Fibroblast of lung (primary cell): ENCODE data around the gene GOLGA1.

Source experiments
- EZH2 ChIP-seq: IDR thresholded peaks from 2 replicates; pipeline ENCODE4 v1.5.1; 2012; ENCODE audit warnings: low read length, control low read depth, mild to moderate bottlenecking; ENCODE audit errors: missing control alignments
- TF ChIP-seq, protein P1 (sequence below), 2 donors: IDR thresholded peaks in 1 of 2; conservative IDR thresholded peaks in 1 of 2; 1 replicate in 1 of 2; 2 replicates in 1 of 2; pipeline ENCODE4 v1.5.1; 2011 to 2012; ENCODE audit warnings: low read length in 2 of 2, control low read depth in 1 of 2, inconsistent platforms in 1 of 2, low read depth in 1 of 2, mild to moderate bottlenecking in 1 of 2

DNA sequence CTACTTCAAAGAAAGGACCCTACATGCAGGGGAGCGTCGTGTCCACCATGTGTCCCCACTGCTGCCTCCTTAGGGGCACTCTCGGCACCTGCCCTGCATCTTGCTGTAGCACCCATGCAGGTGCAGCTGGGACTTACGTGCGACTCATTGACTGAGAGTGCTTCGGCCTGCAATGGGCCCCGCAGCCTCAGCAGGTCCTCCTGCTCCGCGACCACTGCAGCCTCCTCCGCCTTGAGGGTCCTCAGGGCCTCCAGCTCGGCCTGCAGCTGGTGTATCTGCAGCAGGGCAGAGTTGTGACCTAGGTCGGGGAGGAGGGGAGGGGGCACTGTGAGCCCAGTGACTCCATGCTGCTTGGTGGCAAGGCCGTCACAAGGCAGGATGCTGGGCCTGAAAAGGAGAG lies 51.9 kb downstream of the GOLGA1 start:
- TF ChIP-seq, protein P1, sequence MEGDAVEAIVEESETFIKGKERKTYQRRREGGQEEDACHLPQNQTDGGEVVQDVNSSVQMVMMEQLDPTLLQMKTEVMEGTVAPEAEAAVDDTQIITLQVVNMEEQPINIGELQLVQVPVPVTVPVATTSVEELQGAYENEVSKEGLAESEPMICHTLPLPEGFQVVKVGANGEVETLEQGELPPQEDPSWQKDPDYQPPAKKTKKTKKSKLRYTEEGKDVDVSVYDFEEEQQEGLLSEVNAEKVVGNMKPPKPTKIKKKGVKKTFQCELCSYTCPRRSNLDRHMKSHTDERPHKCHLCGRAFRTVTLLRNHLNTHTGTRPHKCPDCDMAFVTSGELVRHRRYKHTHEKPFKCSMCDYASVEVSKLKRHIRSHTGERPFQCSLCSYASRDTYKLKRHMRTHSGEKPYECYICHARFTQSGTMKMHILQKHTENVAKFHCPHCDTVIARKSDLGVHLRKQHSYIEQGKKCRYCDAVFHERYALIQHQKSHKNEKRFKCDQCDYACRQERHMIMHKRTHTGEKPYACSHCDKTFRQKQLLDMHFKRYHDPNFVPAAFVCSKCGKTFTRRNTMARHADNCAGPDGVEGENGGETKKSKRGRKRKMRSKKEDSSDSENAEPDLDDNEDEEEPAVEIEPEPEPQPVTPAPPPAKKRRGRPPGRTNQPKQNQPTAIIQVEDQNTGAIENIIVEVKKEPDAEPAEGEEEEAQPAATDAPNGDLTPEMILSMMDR (conservative IDR thresholded peaks at IDR 0.05 in 1 of 2, IDR thresholded peaks at IDR 0.05 in 1 of 2; ENCODE audit: low read depth in 1 of 2, low read length in 2 of 2) = no peak
- TF ChIP-seq EZH2 = no peak
